Uterus (tissue), 2 donors: ENCODE results near the gene PLXNA4.

Experiments used
- CTCF ChIP-seq, 4 experiments: fragments of 200-600 bp in 2 of 4; fragments of 450-650 bp in 2 of 4; sonication (generic) in 2 of 4; IDR thresholded peaks; one replicate each; pipeline ENCODE4 v1.5.1; 2016 to 2019; ENCODE audit warnings: antibody characterized with exemption in 4 of 4, mild to moderate bottlenecking in 2 of 4, moderate library complexity in 1 of 4
- POLR2A ChIP-seq, 2 donors: fragments of 450-650 bp; IDR thresholded peaks; one replicate each; pipeline ENCODE4 v1.6.1; 2016; ENCODE audit warnings: antibody characterized with exemption in 2 of 2, mild to moderate bottlenecking in 1 of 2, moderate library complexity in 1 of 2

DNA sequence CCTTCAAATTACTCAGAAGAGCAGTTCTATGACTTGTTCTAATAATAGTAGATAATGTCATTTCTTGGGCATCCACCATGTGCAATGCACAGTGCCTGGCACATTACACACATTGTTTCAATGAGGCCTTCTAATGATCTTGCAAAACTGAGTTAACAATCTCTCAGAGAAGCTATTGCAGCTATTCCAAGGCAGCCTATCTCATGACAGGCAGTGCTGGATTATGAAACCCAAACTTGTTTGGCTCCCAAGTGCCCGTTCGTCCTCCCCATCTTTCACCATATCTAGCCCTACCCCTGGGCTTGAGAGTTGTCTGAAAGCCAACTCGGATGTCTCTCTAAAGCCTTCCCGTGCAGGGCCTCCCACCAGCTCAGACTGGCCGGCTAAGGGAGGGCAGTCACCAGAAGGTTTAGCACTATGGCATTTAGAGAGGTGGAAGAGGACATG is 405.1 kb downstream of the PLXNA4 start:
- TF ChIP-seq CTCF (IDR thresholded peaks at IDR 0.05) (no peak), POLR2A (IDR thresholded peaks at IDR 0.05) (no peak)
